CD4-positive, alpha-beta T cell treated with Interleukin-17A for 1 hour (primary cell): ENCODE data around the gene CACNA1A.
"Not testable (repeated sequence)": the region's sequence is repeated elsewhere in the genome, so short reads cannot be mapped to it uniquely, and the experiment has no call there.

Experiments used
- DNase-seq: peaks from one replicate; pipeline ENCODE4 v3.0.0-alpha.2; 2020

Gene CACNA1A

GRCh38 chr19:13506471-13506820, at the start of gene CACNA1A:
CACNA1A (minus strand) TSS chr19:13506479; CDS start chr19:13506224, 255 bp downstream.
- no peak for DNase-seq

- DNase-seq = no peak
Observed at GRCh38 chr19:13554506-13555240, 48.4 kb upstream of the CACNA1A start.

GRCh38 chr19:13553880-13554400, 47.7 kb upstream of the CACNA1A start:
- no peak for DNase-seq

GRCh38 chr19:13548131-13548530, 41.9 kb upstream of the CACNA1A start:
- DNase-seq = no peak

- DNase-seq = no peak
Observed at GRCh38 chr19:13547102-13547501, 40.8 kb upstream of the CACNA1A start.

GRCh38 chr19:13544423-13544822, 38.1 kb upstream of the CACNA1A start:
- no peak for DNase-seq

GRCh38 chr19:13541554-13541953, 35.3 kb upstream of the CACNA1A start:
- no peak for DNase-seq

GRCh38 chr19:13539332-13539731, 33.1 kb upstream of the CACNA1A start:
- DNase-seq = no peak

- DNase-seq = no peak
Observed at GRCh38 chr19:13538601-13539253, 32.4 kb upstream of the CACNA1A start.

- DNase-seq = no peak
Observed at GRCh38 chr19:13537454-13537853, 31.2 kb upstream of the CACNA1A start.

- DNase-seq = no peak
Observed at GRCh38 chr19:13530720-13531119, 24.4 kb upstream of the CACNA1A start.

GRCh38 chr19:13529721-13530120, 23.4 kb upstream of the CACNA1A start:
- not testable (repeated sequence) for DNase-seq

- no peak for DNase-seq
Observed at GRCh38 chr19:13526552-13526951, 20.3 kb upstream of the CACNA1A start.

GRCh38 chr19:13521066-13521465, 14.8 kb upstream of the CACNA1A start:
- DNase-seq = no peak

GRCh38 chr19:13511947-13512346, 5.7 kb upstream of the CACNA1A start:
- DNase-seq = no peak

- DNase-seq = no peak
Observed at GRCh38 chr19:13507053-13507611, 853 bp upstream of the CACNA1A start.

- DNase-seq = no peak
Observed at GRCh38 chr19:13505761-13506470, 363 bp downstream of the CACNA1A start.

GRCh38 chr19:13505164-13505695, 1.0 kb downstream of the CACNA1A start:
- DNase-seq = no peak

- DNase-seq = no peak
Observed at GRCh38 chr19:13503570-13504235, 2.6 kb downstream of the CACNA1A start.

- no peak for DNase-seq
Observed at GRCh38 chr19:13502231-13502630, 4.0 kb downstream of the CACNA1A start.

- DNase-seq = no peak
Observed at GRCh38 chr19:13499692-13500091, 6.6 kb downstream of the CACNA1A start.

- no peak for DNase-seq
Observed at GRCh38 chr19:13493516-13494310, 12.6 kb downstream of the CACNA1A start.
